IPS-15b (cell line): Measurements from ENCODE around the gene COL1A1.
A peak's percentile ranks its signal among the peaks of the same experiment; 100 is the strongest.

Experiments
- H3K27me3 ChIP-seq: one replicate; pipeline ENCODE4 v1.6.1; 2013; ENCODE audit warnings: low read length; ENCODE audit not compliant: control insufficient read depth, insufficient read depth
- H3K36me3 ChIP-seq: one replicate; pipeline ENCODE4 v1.6.1; 2013; ENCODE audit warnings: low read length; ENCODE audit not compliant: control insufficient read depth, insufficient read depth
- H3K4me1 ChIP-seq: one replicate; pipeline ENCODE4 v1.6.1; 2013; ENCODE audit warnings: mild to moderate bottlenecking, low read length; ENCODE audit not compliant: control insufficient read depth, insufficient read depth
- H3K4me3 ChIP-seq: one replicate; pipeline ENCODE4 v1.5.1; 2013; ENCODE audit warnings: low read depth, low read length
- H3K9ac ChIP-seq: one replicate; pipeline ENCODE4 v1.6.1; 2013; ENCODE audit warnings: low read depth, mild to moderate bottlenecking, low read length
- H3K9me3 ChIP-seq: one replicate; pipeline ENCODE4 v1.6.1; 2013; ENCODE audit warnings: mild to moderate bottlenecking, low read length; ENCODE audit not compliant: control insufficient read depth, insufficient read depth

Gene COL1A1

DNA sequence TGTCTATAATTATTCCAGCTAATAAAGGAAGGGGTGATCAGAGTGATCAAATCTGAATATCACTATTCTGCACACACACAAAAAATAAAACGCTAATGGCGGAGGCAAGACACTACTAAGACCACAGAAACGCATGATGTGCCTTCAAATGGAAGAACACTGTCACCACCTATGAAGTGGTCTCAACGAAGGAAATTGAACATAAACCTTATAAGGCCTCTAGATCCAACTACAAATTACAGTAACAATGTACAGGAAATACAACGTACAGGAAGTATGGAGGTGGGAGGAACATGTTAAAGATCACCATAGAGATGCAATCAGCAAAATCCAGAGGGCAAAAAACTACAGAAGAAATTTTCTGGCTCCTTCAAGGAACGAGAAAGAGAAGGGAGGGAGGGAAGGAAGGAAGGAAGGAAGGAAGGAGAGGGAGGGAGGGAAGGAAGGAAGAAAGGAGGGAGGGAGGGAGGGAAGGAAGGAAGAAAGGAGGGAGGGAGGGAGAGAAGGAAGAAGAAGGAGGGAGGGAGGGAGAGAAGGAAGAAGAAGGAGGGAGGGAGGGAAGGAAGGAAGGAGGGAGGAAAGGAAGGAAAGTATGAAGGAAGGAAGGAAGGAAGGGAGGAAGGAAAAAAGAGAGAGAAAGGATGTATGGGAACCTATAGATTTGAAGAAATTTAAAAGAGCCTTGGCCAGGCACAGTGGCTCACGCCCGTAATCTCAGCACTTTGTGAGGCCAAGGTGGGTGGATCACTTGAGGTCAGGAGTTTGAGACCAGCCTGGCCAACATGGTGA is 38.8 kb downstream of the COL1A1 start:
- H3K36me3 ChIP-seq, result no peaks in the 10 kb centered on the region
- H3K9me3 ChIP-seq, result no peaks in the 10 kb centered on the region
- H3K4me3 ChIP-seq, result no peak overlapping the region
- peaks cover 18% of the 10 kb centered on the region for H3K27me3 ChIP-seq
- peaks cover 3% of the 10 kb centered on the region for H3K4me1 ChIP-seq
- no peak overlapping the region for H3K9ac ChIP-seq

GRCh38 chr17:50161911-50162288 is 39.5 kb downstream of the COL1A1 start:
- Histone ChIP-seq H3K4me3 (peak overlapping the region; percentile 48), H3K9me3 (no peaks in the 10 kb centered on the region), H3K27me3 (peaks cover 18% of the 10 kb centered on the region), H3K4me1 (peaks cover 3% of the 10 kb centered on the region), H3K36me3 (no peaks in the 10 kb centered on the region), H3K9ac (no peak overlapping the region)

GRCh38 chr17:50161023-50161910 is 40.2 kb downstream of the COL1A1 start:
- Histone ChIP-seq H3K9ac (no peak overlapping the region), H3K4me3 (peak overlapping the region; percentile 69), H3K27me3 (peaks cover 18% of the 10 kb centered on the region), H3K36me3 (no peaks in the 10 kb centered on the region), H3K4me1 (peaks cover 3% of the 10 kb centered on the region), H3K9me3 (no peaks in the 10 kb centered on the region)

DNA sequence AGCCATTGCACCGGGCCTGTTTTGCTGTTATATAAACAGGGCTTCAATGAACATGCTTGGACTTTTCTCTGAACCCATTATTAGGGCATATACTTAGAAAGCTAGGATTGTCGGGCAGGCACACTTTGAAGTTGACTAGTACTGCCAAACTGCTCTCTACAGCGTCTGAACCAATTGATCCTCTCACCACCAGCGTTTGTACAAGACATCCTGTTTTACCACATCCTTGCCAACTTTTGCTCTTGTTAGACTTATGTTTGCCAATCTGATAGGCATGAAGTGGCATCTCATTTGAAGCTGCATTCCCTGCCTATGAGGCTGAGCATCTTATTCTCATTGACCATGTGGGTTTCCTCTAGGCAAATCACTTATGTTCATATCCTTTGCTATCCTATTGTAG is 43.5 kb downstream of the COL1A1 start:
- Histone ChIP-seq H3K9me3 (no peaks in the 10 kb centered on the region), H3K4me3 (no peak overlapping the region), H3K4me1 (peaks cover 3% of the 10 kb centered on the region), H3K9ac (no peak overlapping the region), H3K36me3 (no peaks in the 10 kb centered on the region), H3K27me3 (peaks cover 12% of the 10 kb centered on the region)

DNA sequence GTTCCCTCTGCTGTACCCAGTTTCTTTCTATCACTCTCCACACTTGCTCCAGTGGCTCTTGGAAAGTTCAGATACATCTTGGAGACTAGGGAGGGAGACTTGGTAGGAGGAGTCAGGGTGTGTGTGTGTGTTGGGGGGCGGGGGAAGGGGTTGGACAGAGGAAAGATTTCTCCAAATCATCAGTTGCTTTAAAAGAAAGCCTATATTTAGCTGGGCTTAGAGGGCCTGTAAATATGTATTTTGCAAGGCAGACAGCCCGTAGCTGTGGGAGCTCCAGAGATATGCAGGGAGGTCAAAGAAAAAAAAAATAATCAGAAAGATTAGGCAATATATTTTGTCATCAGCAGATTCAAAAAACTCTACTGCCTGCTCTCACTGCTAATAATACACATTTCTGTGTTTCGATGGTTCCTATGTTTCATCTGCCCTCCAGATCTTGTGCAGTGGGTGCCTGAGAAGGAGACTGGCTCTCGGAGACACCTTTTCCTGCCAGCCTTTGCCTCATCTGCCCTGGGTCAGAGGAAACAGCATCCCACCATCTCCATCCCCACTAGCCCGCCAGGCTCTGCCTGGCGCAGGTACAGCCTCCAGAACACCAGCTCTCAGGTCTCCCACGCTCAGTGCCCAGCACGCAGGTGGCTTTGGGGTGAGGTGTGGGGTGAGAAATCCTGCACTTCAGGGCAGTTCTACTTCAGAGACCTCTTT is 46.2 kb downstream of the COL1A1 start:
- no peaks in the 10 kb centered on the region for H3K9me3 ChIP-seq
- no peaks in the 10 kb centered on the region for H3K36me3 ChIP-seq
- no peak overlapping the region for H3K4me3 ChIP-seq
- peaks cover 2% of the 10 kb centered on the region for H3K4me1 ChIP-seq
- no peaks in the 10 kb centered on the region for H3K27me3 ChIP-seq
- H3K9ac ChIP-seq, result no peak overlapping the region

DNA sequence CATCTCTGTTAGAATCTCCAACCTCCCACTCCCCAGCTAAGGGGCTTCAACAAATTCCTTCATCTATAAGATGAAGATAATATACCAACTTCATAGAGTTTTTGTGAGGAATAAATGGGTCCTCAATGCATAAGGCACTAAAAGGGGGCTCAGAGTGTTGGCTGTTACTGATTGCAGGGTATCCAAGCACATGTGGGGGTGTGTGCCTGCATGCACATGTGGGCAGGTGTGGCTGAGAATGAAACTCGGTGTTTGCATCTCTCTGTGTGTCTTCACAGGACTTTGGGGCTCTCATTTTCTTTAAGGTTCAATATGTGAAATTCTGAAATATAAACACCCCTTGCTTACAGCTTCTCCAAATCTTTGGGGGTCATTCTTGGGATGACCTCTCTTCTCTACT is 46.8 kb downstream of the COL1A1 start:
- no peaks in the 10 kb centered on the region for H3K36me3 ChIP-seq
- H3K9me3 ChIP-seq, result no peaks in the 10 kb centered on the region
- H3K4me1 ChIP-seq, result peaks cover 2% of the 10 kb centered on the region
- no peak overlapping the region for H3K9ac ChIP-seq
- peaks cover 2% of the 10 kb centered on the region for H3K27me3 ChIP-seq
- H3K4me3 ChIP-seq, result no peak overlapping the region

- no peak overlapping the region for H3K4me3 ChIP-seq
- no peaks in the 10 kb centered on the region for H3K9me3 ChIP-seq
- H3K4me1 ChIP-seq, result peaks cover 2% of the 10 kb centered on the region
- no peak overlapping the region for H3K9ac ChIP-seq
- H3K36me3 ChIP-seq, result no peaks in the 10 kb centered on the region
- peaks cover 3% of the 10 kb centered on the region for H3K27me3 ChIP-seq
Observed at GRCh38 chr17:50153650-50154575, 47.5 kb downstream of the COL1A1 start.

DNA sequence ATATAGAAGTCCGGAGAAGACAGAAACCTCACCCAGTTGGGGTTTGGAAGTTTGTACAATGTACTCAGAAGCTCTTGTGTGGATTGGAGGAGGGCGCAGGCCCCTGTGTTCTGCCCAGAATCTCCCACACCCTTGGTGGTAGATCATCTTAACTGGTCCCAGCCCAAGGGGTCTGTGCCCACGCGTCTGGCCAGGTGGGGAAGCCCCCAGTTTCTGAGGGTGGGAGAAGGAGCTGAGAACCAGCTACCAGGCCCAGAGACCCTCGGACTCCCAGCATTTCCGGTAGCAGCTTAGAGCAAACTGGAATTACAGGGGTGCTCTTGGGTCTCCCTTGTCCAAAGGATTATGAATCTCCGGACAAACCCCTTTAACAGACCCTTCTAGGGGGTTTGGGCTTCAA is 48.7 kb downstream of the COL1A1 start:
- Histone ChIP-seq H3K4me3 (no peak overlapping the region), H3K4me1 (peaks cover 2% of the 10 kb centered on the region), H3K9me3 (no peaks in the 10 kb centered on the region), H3K36me3 (no peaks in the 10 kb centered on the region), H3K27me3 (peaks cover 3% of the 10 kb centered on the region), H3K9ac (no peak overlapping the region)

DNA sequence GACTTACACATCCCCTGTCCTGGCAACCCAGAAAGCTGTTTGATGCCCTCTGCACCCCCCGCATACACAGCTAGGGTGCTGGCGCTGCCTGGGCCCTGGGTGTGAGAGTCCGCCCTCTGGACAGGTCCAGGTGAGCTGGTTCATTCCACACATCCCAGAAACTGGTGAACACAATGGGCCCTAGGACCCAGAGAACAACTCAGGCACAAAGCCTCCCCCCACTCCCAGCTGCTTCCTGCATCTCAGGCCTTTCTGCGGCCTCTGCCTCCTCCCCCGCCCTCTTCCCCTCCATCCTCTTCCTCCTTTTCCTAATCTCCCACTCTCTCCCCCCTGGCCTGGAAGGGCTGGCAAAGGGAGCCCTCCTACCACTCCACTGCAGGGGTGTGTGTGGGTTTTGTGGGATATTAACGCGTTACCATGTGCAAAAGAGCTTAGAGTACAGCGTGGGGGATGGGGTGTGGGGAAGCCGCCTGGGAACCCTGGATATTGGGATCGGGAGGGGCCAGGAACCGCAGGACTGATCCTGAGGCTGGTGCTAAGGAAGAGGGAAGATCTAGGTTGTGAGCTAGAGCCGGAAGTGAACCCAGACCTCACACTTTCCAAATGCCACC is 49.4 kb downstream of the COL1A1 start:
- Histone ChIP-seq H3K27me3 (peaks cover 3% of the 10 kb centered on the region), H3K4me3 (peak overlapping the region; percentile 85), H3K4me1 (peaks cover 2% of the 10 kb centered on the region), H3K36me3 (no peaks in the 10 kb centered on the region), H3K9me3 (no peaks in the 10 kb centered on the region), H3K9ac (no peak overlapping the region)

DNA sequence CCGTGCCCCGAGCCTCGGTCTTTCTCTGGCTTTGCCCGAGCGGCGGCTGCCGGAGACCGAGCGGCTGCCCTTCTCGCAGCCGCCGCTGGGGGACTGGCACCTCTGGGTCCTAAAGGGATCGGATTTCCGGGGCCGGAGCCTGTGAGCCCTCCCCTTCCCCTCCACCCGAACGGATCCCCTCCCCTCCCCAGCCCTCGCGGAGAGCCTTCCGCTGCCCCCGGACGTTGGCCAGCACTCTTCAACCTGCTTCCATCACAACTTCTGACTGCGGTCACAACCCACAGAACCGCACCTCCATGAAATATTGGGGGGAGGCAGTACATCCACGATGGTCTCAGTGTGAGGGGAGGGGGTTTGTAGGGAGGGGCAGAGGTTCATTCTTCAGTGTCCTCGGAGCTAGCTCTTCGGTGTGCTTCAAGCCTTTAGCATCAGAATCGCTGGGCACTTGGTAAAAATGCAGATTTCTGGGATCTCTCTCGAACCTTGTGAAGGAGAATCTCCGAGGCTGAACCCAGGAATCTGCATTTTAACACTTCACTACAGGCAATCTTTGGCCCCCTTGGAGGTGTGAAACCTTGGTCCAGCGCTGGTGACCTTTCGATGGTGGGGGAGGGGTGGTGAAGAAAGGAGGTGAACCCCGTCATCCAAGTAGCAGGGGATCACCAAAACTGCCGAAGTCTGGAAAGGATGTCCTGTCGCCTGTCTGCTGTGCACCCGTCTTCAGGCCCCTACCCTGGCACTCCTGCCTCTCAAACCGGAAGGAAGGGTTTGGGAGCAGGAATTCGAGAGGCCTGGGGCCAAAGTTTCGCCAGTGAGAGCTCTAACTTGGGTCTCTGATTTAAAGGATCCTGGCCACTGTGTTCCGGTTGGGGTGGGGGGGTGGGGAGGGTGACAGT is 50.1 kb downstream of the COL1A1 start:
- H3K36me3 ChIP-seq, result no peaks in the 10 kb centered on the region
- H3K9ac ChIP-seq, result peak overlapping the region; percentile 60
- H3K4me3 ChIP-seq, result peak overlapping the region; percentile 85
- peaks cover 3% of the 10 kb centered on the region for H3K27me3 ChIP-seq
- H3K9me3 ChIP-seq, result no peaks in the 10 kb centered on the region
- H3K4me1 ChIP-seq, result peaks cover 7% of the 10 kb centered on the region
